HG02981 (cell line): ENCODE measurements around the gene RIMBP2.
"Not testable (repeated sequence)": the region's sequence is repeated elsewhere in the genome, so short reads cannot be mapped to it uniquely, and the experiment has no call there.

Experiments used
- ATAC-seq: cut with Tn5 transposase; IDR thresholded peaks from one replicate; pipeline ENCODE4 v1.9.1; 2021; ENCODE audit warnings: mild to moderate bottlenecking, moderate library complexity; ENCODE audit not compliant: unreplicated experiment

RIMBP2 gene

DNA sequence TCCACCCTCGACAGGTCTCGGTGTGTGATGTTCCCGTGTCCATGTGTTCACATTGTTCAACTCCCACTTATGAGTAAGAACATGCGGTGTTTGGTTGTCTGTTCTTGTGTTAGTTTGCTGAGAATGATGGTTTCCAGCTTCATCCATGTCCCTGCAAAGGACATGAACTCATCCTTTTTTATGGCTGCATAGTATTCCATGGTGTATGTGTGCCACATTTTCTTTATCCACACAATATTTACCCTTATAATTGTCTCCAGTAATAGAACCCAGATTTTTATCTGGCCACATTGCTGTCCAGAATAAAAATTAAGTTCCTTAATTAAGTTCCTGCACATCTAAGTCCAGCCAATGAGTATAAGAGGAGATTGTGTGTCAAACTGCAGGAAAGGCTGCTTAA is 22.3 kb upstream of the RIMBP2 start:
- not testable (repeated sequence) for ATAC-seq

DNA sequence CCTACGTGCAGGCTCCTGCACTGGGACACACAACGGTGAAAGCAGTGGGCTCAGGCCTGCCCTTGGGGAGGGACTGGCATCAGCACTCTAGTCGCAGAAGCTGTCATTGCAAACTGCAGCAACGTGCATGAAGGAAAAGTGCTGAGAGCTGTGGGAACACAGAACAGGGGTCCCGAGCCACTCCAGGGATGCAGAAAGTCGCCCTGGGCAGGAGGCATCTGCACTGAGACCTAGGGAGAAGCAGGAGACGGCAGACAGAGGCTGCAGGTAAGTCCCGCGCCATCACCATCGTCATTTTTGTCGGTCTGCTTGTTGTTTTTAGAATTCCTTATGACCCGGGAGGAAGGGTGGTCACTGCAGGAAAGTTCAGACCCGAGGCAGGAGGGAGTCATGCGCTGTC is 21.6 kb upstream of the RIMBP2 start:
- ATAC-seq = no peak

DNA sequence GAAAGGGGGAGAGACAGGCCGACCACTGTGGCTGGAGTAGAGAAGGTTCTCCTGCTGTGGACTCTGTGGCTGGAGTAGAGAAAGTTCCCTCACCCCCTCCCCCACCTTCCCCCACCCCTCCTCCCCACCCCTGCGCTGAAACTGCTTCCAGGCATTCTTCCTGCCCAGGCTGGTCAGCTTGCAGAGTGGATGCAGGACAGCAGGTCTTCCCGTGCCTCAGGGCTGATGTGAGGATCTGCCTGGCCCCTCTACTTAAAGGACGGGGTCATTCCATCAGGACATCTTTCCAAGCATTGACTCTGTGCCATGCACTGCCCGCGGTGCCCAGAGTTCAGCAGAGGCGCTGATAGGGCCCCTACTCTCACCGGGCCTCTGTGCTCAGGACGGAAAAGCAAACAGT is 13.2 kb upstream of the RIMBP2 start:
- no peak for ATAC-seq

DNA sequence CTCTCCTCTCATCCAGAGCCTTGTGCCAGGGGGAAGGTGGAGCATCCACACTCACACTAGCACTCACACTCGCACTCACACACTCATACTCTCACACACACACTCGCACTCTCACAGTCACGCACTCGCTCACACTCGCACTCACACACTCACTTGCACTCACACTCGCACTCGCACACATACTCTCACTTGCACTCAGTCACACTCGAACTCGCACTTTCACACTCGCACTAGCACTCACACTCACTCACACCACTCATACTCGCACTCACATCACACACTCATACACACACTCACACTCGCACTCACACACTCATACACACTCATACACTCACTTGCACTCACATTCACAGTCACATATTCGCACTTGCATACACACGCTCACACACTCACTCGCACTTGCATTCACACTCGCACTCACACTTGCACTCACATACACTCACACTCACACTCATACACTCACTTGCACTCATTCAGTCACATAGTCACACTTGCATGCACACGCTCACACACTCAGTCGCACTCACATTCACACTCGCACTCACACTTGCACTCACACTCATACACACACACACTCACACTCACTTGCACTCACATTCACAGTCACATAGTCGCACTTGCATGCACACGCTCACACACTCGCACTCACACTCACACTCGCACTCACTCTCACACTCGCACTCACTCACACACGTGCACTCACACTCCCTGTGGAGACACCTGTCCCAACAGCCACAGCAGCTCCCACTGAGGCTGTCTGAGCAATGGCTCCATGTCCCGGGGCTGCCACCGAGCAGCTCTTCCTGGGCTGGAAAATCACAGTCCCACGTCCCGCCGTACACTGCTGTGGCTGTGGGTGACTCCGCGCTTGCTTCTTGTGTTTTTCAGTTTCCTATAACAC is 12.3 kb upstream of the RIMBP2 start:
- no peak for ATAC-seq

DNA sequence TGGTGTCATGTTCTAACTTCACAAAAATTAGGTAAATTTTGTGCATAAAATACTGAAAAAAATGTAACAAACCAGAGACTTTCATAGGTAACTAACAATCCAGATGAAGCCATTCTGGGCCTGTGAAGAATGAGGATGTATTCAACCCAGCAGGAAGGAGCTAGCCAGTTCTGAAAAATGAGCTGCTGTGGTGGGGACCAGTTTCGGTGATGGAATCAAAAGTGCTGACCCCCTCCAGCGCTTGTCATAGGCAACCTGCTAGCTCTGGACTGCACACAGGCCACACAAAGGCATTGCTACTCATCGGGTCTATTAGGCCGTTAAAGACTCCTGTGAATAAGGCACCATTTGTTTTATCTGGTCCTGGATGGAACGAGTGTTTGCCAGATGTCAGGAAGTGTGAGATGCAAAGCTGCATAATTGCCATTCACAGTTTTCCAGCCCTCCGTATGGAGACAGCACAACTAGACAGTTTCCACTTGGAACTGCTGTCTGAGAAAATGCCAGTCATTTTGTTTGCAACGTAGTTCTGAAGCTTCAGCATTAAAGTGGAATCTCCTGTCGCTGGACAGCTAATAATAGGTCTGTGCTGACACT is 3.3 kb upstream of the RIMBP2 start:
- no peak for ATAC-seq

DNA sequence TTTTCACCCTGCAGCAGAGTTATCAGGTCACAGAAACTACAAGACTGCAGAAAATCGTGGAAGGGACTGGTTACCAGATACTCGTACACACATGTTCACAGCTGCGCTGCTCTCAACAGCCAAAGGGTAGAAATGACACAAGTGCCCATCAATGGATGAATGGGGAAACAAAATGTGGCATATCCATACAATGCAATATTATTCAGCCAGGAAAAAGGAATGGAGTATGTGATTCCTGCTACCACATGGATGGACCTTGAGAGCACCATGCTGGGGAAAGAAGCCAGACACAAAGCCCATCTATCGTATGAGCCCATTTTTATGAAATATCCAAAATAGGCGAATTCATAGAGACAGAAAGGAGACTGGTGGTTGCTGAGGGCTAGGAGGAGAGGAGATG is 1.7 kb upstream of the RIMBP2 start:
- ATAC-seq = no peak

DNA sequence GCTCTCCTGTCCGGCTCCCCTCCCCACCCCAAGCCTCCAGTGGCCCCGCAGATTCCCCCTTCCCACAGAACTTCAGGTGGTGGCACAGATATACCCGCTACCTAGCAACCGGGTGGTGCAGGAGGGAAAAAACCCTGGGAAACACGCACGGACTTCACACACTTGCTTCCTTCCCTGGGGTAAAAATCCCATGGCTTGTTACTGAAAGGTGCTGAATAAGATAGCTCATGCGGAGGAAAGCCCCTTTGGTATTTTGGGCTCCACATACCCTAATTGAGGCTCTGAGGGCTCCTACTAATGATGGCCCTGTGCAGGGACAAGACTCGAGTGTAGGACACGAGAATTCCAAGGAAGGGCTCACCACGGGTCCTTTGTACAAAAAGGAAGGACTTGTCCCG is 869 bp upstream of the RIMBP2 start:
- no peak for ATAC-seq

DNA sequence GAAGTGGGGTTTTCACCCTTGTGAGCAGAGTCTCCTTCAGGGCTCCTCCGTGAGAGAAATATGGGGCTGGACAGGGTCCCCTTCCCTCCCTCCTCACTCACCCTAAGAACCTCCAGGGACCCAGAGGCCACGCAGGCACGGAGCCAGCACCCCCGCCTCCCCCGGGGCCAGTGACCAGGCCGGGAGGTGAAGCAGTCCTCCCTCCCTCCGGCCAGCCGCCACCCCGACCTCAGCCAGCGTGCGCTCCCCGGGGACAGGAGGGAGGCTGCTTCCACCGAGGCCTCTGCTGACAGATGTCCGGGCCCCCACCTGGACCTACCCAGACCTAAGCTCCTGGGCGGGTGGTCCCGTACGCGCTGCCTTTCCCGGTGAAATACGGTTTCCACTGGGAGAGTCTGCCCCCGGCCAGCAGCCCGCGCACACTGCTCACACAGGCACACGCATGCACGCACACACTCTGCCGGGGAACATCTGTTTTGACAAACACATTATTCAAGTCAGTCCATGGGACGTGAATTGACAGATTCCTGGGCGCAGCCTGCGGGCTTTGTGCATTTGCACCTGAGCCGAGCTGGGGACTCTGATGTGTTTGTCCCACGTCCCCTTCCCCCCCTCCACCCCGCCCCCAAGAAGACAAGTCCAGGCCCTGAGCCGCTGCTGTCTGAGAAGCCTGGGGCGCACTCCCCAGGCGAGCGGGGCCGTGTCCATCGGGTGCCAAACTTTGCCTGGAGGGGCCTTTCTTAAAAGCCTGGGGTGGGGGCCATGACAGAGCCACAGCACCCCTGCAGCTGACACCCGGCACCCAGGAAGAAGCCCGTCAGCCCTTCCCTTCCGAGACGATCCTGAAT is 725 bp downstream of the RIMBP2 start:
- no peak for ATAC-seq

DNA sequence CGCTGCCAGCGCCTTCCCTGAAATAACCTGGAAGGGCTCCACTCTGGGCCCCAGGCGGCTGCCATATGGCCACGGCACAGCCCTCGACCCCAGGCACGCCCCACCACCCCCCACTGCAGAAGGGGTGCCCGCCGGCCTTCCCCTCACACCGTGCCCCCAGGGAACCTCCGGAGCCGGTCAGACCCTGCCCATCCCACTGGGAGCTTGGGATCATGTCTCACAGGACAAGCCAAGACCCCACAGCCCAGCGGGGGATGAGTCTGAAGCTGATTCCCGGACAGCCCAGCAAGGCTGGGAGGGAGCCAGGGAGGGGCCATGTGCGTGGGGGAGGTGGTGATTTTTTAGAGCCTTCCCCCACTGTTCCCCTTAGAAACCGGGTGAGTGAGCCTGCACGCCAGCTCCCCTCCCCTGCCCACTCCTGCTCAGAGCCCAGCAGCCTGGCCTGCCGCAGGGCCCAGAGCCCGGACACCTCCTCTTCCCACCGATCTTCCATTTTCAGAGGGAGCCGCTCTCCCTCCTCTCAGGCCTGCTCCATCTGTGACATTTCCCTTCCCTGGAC is 1.4 kb downstream of the RIMBP2 start:
- ATAC-seq = no peak

DNA sequence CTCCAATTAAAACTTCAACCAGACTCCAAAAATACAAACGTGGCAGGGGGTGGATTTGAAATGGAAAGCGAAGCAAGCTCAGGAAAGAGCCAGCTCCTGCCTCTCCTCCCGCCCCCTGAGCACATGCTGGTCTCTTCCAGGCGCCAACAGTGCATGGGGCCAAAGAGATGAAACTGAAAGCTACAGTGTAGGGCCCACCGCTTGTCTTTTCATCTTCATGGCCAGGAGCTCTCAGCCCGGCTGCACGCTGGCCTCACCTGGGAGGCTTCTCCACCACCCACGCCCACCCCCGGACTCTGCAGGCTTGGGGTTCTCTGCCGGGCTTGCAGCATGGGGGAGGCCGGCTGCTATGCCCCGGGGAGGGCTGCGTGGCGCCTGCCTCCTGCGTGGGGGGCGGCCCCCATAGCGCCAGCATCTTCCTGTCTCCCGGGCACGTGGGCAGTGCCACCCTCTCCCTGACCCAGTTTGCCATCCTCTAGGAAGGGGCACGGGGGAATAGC is 2.0 kb downstream of the RIMBP2 start:
- no peak for ATAC-seq

DNA sequence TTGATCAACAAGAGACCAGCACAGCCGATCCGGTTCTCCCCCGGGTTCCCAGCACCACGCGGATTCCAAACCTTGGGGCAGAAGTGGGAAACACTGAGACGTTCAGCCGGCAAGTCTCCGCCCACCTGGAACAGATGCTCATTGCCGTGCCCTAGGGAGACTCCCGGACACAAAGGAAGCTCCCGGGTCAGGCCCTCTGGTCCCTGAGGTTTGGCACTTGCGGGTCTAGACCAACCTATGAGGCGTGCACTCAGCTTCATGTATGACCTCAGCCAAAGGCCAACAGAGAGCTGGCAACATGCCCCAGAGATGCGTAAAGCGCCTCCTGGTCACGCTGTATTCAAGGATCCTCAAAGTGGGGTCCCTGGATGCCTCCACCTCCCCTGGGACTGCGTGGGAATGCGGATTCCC is 2.5 kb downstream of the RIMBP2 start:
- no peak for ATAC-seq

DNA sequence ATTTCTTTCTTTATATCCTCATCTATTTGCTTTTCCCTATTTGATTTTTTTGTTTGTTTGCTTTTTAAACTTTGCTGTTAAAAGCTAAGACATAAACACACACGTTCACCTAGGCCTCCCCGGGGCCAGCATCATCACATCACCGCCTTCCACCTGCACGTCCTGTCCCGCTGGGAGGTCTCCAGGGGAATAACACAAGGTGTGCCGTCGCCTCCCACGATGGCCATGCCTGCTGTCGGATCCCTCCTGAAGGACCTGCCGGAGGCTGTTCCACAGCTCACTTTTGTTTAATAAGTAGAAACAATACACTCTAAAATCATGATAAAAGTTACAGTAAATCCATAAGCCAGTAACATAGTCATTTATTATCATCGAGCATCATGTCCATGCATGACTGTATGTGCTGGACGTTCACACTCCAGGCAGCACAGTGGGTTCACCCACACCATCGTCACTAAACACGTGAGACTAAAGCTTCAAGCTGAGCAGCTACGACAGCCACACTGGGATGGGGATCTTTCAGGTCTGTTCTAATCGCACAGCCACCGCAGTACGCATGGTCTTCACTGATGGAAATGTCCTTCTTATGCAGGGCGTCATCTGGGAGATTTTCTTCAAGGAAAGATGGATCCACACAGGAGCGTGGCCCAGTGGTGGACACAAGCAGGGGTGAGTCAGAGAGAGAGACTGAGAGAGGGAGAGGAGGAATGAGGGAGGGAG is 3.6 kb downstream of the RIMBP2 start:
- ATAC-seq = no peak

DNA sequence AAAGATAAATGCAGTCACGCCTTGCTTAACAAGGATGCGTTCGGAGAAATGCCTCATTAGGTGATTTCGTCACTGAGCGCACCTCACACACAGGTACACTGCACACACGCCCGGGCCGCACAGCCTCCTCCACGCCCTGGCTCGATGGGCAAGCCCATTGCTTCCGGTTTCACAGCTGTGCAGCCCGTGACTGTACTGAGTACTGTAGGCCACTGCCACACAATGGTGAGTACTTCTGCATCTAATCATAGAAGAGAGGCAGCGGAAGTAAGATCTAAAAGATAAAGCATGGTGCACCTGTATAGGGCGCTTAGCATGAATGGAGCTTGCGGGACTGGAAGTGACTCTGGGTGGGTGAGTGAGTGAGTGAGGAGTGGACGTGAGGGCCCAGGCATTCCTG is 4.3 kb downstream of the RIMBP2 start:
- ATAC-seq = no peak

DNA sequence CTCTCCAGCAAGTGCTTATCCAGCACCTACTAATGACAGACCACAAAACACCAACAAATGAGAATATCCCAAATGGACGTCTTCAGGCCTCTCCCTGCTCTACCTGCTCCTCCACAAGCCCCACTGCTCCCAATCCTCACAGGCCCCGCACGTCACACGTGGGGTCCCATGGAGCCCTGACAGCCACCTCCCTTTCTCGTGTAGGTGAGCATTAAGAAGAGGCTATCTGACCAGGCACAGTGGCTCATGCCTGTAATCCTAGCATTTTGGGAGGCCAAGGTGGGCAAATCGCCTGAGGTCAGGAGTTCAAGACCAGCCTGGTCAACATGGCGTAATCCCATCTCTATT is 5.4 kb downstream of the RIMBP2 start:
- ATAC-seq = no peak

DNA sequence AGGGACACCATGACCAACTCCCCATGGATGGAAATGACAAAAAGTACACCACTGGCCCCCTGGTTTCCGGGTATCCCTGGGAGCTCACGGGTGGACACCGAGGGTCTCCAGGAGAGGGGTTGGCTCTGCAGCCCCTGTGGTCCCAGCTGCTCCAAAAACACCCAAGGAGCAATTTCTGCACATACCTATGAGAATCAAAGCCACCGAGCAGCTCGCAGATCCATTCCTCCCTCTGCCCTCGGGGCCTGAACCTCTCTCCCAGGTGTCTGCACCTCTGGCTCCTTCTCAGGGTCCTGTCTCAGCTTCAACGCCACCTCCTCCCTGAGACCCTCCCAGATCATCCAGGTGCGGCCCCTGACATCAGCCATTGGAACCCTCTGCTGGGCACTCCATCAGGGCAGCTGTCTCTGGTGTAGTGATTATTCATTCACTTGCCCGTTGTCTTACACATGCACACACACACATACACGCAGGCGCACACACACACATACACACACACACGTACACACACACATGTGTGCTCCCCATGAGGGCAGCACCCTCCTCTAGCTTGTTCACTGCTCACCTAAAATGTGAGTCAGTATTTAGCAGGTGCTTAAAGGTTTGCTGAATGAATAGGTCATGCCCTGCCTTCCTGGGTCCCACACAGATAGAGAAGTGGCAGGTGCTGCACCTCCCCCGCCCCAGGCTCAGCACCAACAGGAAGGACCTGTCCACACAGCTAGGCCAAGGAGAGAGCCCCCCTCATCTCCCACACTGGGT is 5.9 kb downstream of the RIMBP2 start:
- no peak for ATAC-seq

DNA sequence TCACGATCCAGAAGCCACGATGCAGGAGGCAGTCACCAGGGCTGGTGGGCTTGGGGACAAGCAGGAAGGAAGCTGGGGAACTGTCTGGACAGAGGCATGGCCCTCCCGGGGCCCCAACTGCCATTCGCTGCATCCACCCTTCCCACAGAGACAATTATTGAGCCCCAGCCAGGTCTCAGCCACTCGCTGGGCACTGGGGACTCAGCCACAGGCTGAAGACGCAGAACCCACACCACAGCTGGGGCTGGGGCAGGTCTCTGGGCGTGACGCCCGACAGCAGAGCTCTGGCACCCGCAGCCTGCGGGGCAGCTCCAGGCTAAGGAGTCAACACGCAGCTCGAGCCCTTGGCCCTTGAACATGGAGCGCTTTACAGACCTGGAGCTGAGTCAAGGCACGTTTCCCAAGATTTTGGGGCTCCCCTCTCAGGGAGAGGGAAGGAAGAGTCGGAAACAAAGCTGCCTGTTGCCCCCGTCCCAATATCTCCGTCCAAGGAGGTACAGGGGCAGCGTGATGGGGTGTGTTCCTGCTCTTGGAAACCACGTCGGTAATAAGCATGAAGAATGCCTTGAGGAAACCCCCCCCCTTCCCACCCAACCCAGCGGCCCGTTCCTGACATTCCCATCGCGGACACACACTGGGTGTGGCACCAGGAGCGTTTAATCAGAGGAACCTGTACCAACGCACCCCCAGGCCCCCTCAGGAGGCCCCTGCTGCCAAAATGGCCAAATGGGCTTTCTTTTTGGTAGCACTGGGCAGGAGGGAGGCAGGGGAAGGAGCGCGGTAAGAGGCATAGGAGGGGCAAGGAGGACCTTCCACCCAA is 6.7 kb downstream of the RIMBP2 start:
- ATAC-seq = no peak

DNA sequence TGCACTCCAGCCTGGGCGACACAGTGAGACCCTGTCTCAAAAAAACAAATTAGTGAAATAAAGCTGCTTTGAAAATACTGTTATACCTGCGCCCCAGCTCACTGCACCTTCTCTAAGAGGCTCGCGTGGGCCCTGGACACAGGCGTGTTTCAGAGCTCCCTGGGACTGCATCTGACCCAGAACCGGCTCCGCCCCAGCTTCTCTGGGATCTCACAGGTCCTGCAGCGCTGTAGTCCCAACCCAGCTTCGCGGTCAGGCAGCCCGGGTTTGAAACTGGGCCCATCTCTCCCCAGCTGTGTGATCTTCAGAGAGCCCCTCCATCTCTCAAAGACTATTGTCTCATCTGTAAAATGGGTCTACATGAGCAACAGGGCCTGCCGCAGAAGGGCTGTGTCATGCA is 7.5 kb downstream of the RIMBP2 start:
- ATAC-seq = no peak

DNA sequence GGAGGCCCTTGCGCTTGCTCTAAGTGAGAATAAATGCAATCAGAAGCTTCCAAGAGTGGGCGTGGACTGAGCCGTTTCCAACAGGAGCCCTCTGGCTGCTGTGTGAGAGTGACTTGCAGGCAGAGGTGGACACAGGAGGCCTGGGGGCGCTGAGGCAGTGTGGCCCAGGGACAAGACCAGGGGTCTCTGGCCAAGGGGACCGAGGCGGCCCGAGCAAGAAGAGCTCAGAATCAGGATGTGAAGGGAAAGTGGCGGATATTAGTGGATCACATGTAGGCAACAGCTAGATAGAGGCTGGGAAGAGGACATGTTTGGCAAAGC is 8.6 kb downstream of the RIMBP2 start:
- ATAC-seq = no peak

DNA sequence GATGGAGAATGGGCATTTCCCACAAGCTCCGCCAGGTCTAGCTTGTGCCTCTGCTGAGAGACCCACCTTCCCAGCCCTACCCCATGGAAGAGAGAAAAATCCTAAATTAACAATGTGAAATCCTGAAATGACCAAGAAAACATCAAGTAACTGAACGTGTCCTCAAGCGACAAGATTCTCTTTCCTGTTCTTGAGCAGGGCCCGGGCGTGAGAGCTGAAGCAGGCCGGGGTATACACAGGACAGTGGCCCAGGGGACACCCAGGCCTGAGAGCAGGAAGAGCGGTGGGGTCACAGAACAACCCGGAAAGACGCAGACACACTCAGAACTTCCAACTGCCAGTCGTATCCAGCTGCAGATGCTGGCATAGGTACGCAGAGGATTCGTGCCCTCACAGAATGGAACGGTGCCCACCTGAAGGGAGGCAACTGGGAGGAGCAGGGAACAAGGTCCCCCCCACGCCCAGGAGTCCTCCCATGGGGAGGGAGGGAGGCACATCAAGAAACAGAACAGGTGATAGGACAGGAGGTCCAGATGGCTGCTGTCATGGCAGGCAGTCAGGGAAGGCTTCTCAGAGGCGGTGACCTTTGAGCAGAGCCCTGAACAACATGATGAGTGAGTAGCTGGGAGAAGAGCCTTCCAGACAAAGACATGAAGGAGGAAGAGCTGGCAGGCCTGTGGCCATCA is 9.1 kb downstream of the RIMBP2 start:
- ATAC-seq = no peak
